GM20431 (cell line): ENCODE measurements around the gene COL4A5.
"Not testable (repeated sequence)": the region's sequence is repeated elsewhere in the genome, so short reads cannot be mapped to it uniquely, and the experiment has no call there.

Experiments
- in situ Hi-C: fragments of 300-500 bp; cut with MseI, MboI; formaldehyde crosslinking; loops from one replicate; pipeline ENCODE4 v1.15.0; 2020; ENCODE audit warnings: low sequenced_read_pairs; ENCODE audit not compliant: unreplicated experiment

COL4A5 gene

DNA sequence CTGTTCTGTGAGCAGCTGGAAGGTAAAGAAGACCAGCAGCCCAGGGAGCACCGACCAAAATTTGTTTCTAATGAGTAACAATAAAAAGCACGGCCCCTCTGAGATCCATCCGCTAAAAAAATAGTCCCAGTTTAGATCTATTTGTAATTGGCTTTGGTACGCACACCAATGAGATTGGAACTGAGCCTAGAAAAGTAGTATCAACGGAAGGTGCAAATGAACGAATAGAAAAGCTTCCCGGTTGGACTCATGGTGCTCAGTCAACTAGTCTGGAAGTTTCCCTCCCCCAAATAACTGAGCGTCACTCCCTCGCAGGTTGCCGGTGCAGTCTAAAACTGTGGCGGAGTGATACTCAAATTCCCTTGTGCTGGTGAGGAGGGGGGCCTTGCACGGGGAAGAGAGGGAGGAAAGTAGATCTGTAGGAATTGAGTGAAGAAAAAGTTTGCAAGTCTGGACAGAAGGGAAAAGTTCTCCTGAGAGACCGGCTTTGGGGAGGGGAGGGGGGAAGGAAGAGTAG, at the start of gene COL4A5:
Gene COL4A5 (plus strand): TSS at position 413 of the 517 bp plus-strand sequence. CDS start 288 bp downstream, outside the sequence.
- in situ Hi-C loops = no loop called here

GRCh38 chrX:108390976-108391717, 48.5 kb upstream of the COL4A5 start:
- in situ Hi-C loops = not testable (repeated sequence)

- in situ Hi-C loops = no loop called here
Observed at GRCh38 chrX:108396188-108396891, 43.3 kb upstream of the COL4A5 start.

GRCh38 chrX:108396986-108397385, 42.7 kb upstream of the COL4A5 start:
- in situ Hi-C loops = no loop called here

DNA sequence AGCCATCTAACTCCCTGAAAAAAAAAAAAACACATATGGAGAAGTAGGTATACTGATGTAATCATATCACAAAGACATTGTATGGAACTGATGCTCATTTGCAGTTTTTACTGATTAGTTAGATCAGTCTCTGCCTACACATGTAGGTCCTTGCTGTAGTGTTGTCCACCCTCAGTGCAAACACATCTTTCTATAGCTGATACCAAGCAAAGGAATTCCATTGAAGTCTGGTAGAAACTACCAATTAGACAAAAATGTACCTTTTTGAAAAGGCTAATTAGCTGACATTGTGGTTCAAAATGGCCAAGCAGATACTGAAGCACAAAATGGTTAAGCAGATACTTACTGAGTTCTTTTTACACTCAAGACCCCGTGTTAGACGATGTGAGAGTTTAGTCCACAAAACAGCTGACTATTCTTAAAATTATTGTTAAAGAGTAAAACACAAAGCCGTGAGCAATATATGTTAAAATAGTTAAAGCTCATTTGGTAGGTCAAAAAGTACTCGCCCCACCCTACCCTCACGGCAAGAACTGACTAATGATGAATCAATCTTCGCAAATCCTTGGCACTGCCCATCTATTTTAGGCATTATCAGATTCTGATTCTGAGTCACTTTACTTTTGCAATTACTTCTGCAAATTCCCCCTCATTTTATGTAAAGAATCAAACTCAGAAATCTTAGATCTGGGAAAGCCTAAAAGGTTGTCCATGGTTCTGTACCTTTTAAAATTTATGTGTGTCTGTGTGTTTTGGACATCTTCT, 41.8 kb upstream of the COL4A5 start:
- in situ Hi-C loops = no loop called here

DNA sequence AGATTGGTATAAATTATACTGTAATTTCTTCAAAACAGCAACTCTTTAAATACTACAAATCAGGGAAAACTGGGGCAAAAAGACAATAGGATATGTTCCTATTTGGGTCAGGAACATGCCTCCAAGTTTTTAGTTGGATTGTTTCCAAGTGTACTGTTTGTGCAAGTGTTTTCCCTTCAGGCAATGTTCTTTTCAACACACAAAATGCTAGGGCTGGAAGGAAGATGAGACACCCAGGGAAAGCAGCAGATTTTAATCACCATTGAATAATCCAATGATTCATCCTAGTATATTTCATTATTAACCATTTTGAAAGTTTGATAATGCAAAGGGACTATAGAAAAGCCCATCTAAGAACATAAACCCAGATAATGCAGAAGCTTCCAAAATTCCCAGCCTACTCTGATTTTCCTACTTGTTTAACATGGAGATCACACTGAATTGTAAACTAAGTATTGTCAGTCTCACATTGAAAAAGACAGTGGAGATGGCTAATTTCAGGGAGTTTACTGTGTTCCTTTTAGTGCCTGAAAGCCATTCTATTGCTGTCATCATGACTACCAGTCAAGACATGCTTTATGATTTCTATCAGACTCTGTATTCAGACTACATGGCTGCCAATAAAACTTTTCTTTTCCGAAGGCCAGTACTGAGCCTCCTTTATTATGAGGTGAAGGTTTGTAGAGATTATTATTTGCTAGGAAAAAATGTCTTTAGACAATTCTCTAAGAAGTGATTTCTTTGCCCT, 40.0 kb upstream of the COL4A5 start:
- in situ Hi-C loops = no loop called here

GRCh38 chrX:108412783-108413182, 26.9 kb upstream of the COL4A5 start:
- in situ Hi-C loops = no loop called here

GRCh38 chrX:108415146-108415545, 24.5 kb upstream of the COL4A5 start:
- in situ Hi-C loops = no loop called here

- in situ Hi-C loops = no loop called here
Observed at GRCh38 chrX:108415891-108416290, 23.7 kb upstream of the COL4A5 start.

GRCh38 chrX:108417257-108417656, 22.4 kb upstream of the COL4A5 start:
- in situ Hi-C loops = no loop called here

- in situ Hi-C loops = no loop called here
Observed at GRCh38 chrX:108419401-108419800, 20.2 kb upstream of the COL4A5 start.

GRCh38 chrX:108420481-108420880, 19.2 kb upstream of the COL4A5 start:
- in situ Hi-C loops = no loop called here

DNA sequence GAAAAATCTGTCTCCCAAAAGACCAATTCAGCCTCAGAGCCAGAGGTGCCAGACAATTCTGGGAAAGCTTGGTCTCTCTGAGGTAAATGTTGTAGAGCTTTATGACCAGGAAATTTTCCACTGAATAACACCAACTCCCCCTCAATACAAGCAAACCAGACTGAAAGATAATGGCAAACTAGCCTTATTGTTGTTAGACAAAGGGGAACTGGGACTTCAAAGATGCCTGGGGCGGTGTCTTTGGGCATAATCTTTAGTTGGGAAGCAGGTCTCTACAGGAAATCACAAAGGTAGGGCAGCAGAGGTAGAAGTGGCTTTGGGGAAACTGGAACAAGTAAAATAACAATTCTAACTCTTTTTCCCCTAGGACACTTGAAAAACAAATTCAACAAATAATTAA, 13.4 kb upstream of the COL4A5 start:
- in situ Hi-C loops = no loop called here

DNA sequence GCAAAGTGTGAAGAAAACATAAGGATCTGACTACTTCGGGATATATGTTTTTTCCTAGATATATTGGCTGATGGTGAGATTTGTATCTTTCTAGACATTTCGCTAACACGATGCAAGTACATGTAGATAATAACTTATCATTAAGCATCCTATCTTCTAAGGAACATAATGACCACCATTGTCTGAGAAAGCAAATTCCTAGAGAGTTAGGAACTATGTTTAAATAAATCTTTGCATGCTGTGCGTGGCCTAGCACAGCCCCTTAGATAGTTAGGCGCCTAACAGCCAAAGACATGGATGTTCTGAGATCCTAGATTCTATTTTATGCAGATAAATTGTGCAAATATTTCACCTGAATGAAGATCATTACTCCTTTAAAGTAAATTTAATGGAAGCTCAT, 4.4 kb upstream of the COL4A5 start:
- in situ Hi-C loops = no loop called here

GRCh38 chrX:108437349-108438109, 2.1 kb upstream of the COL4A5 start:
- in situ Hi-C loops = no loop called here

- in situ Hi-C loops = no loop called here
Observed at GRCh38 chrX:108438110-108438623, 1.5 kb upstream of the COL4A5 start, which contains the start of gene COL4A6. Gene COL4A6 (minus strand): TSS chrX:108438422. CDS start chrX:108438196, 226 bp downstream.

DNA sequence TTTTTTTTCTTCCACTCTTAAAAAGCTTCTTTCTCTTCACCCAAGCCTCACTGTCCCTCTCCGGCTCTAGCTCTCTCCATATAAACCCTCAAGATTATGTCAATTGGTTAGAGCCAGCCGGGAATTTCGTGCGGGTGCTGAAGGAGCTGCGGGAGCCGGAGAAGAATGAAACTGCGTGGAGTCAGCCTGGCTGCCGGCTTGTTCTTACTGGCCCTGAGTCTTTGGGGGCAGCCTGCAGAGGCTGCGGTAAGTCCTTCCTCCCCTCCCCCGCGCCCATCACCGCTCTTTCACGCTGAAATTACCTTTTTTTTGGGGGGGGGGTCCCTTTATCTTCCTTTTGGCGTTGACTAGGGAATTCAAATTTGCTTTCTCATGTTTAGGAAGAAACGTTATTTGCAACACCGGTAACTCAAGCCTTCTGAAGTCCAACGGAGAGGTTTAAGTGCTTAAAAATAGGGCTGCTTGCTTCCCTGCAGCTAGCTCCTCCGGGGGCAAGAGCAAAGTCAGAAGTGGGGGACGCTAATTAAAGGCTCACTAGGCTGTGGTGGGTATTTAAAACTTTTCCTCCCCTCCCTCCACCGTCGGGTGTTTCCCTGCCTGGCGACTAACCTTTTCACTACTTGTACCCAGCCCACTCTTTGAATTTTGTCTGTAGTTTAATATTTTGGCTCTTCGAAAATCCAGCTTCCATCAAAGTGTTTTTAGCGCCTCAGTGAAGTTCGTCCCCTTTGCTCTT, 491 bp downstream of the COL4A5 start:
- in situ Hi-C loops = no loop called here

GRCh38 chrX:108442901-108443464, 3.3 kb downstream of the COL4A5 start:
- in situ Hi-C loops = no loop called here
